ENCODE results near the gene CYP46A1. TPM values are rescaled to one million over a fixed set of nuclear protein-coding genes. Genes with fewer than 3 reads are reported as not detected.

The CYP46A1 gene
- total and polyA plus RNA-seq, 2 donors = 0.14 to 0.62 TPM

DNA sequence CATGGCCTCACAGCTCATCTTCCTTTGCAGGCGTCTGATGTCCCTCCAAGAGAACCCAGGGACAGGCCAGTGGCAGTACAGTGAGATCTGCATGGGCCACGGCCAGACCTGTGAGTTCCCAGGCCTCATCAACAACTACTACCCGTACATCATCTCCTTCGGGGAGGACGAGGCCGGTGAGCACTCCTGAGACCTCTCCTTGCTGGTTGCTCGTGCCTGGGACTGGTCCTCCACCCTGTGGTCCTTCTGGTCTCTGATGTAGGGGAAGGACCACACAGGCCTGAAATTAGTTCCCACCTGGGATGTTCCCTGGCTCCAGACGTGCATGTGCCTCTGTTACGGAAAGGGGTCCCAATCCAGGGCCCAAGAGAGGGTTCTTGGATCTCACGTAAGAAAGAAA, 21.3 kb upstream of the CYP46A1 start:
- DNase-seq (ENCODE audit: low read depth in 6 of 9, low spot score in 9 of 9) = no peak
- Histone ChIP-seq H3K9me3 (ENCODE audit: control insufficient read depth in 2 of 2, insufficient read depth in 1 of 2, low read length in 1 of 2) (no peaks in the 10 kb centered on the region), H3K4me1 (ENCODE audit: control insufficient read depth in 2 of 2, insufficient read depth in 2 of 2, low read length in 2 of 2) (no peaks in the 10 kb centered on the region), H3K27me3 (ENCODE audit: control insufficient read depth in 2 of 2, insufficient read depth in 1 of 2, low read length in 1 of 2) (peaks cover 26 to 70% of the 10 kb centered on the region in 2 donors), H3K36me3 (ENCODE audit: control insufficient read depth in 2 of 2, insufficient read depth in 2 of 2, low read length in 1 of 2) (no peaks in the 10 kb centered on the region), H3K4me3 (ENCODE audit: low read length in 2 of 2) (no peak overlapping the region), H3K27ac (ENCODE audit: low read depth in 1 of 2, low read length in 1 of 2) (no peak overlapping the region)
- 94% methylated on average over 10 of the region's 10 CpGs for WGBS

- H3K4me1 ChIP-seq (ENCODE audit: control insufficient read depth in 2 of 2, insufficient read depth in 2 of 2, low read length in 2 of 2) = no peaks in the 10 kb centered on the region
- peaks cover 24 to 63% of the 10 kb centered on the region in 2 donors for H3K27me3 ChIP-seq (ENCODE audit: control insufficient read depth in 2 of 2, insufficient read depth in 1 of 2, low read length in 1 of 2)
- no peaks in the 10 kb centered on the region for H3K36me3 ChIP-seq (ENCODE audit: control insufficient read depth in 2 of 2, insufficient read depth in 2 of 2, low read length in 1 of 2)
- no peak overlapping the region for H3K27ac ChIP-seq (ENCODE audit: low read depth in 1 of 2, low read length in 1 of 2)
- WGBS = 85% methylated on average over 12 of the region's 12 CpGs
- H3K4me3 ChIP-seq (ENCODE audit: low read length in 2 of 2) = no peak overlapping the region
- no peak for DNase-seq (ENCODE audit: low read depth in 6 of 9, low spot score in 9 of 9)
- no peaks in the 10 kb centered on the region for H3K9me3 ChIP-seq (ENCODE audit: control insufficient read depth in 2 of 2, insufficient read depth in 1 of 2, low read length in 1 of 2)
Measured at GRCh38 chr14:99663386-99664057, 20.6 kb upstream of the CYP46A1 start.

- no peaks in the 10 kb centered on the region for H3K4me1 ChIP-seq (ENCODE audit: control insufficient read depth in 2 of 2, insufficient read depth in 2 of 2, low read length in 2 of 2)
- no peak overlapping the region for H3K27ac ChIP-seq (ENCODE audit: low read depth in 1 of 2, low read length in 1 of 2)
- peaks cover 17 to 55% of the 10 kb centered on the region in 2 donors for H3K27me3 ChIP-seq (ENCODE audit: control insufficient read depth in 2 of 2, insufficient read depth in 1 of 2, low read length in 1 of 2)
- WGBS = 59% methylated on average over 8 of the region's 8 CpGs
- no peaks in the 10 kb centered on the region for H3K36me3 ChIP-seq (ENCODE audit: control insufficient read depth in 2 of 2, insufficient read depth in 2 of 2, low read length in 1 of 2)
- H3K4me3 ChIP-seq (ENCODE audit: low read length in 2 of 2) = no peak overlapping the region
- no peak for DNase-seq (ENCODE audit: low read depth in 6 of 9, low spot score in 9 of 9)
- no peaks in the 10 kb centered on the region for H3K9me3 ChIP-seq (ENCODE audit: control insufficient read depth in 2 of 2, insufficient read depth in 1 of 2, low read length in 1 of 2)
Measured at GRCh38 chr14:99664058-99664936, 19.8 kb upstream of the CYP46A1 start.

DNA sequence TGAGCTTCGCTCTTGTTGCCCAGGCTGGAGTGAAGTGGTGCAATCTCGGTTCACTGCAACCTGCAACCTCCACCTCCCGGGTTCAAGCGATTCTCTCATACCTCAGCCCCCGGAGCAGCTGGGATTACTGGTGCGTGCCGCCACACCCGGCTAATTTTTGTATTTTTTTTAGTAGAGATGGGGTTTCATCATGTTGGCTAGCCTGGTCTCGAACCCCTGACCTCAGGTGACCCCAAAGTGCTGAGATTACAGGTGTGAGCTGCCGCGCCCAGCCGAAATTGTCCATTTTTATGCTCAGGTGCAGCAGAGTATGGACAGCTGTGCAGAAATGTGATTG, 19.2 kb upstream of the CYP46A1 start:
- Histone ChIP-seq H3K36me3 (ENCODE audit: control insufficient read depth in 2 of 2, insufficient read depth in 2 of 2, low read length in 1 of 2) (no peaks in the 10 kb centered on the region), H3K9me3 (ENCODE audit: control insufficient read depth in 2 of 2, insufficient read depth in 1 of 2, low read length in 1 of 2) (no peaks in the 10 kb centered on the region), H3K4me3 (ENCODE audit: low read length in 2 of 2) (no peak overlapping the region), H3K27ac (ENCODE audit: low read depth in 1 of 2, low read length in 1 of 2) (no peak overlapping the region), H3K4me1 (ENCODE audit: control insufficient read depth in 2 of 2, insufficient read depth in 2 of 2, low read length in 2 of 2) (no peaks in the 10 kb centered on the region), H3K27me3 (ENCODE audit: control insufficient read depth in 2 of 2, insufficient read depth in 1 of 2, low read length in 1 of 2) (peaks cover 11 to 50% of the 10 kb centered on the region in 2 donors)
- WGBS = 83% methylated on average over 12 of the region's 12 CpGs
- DNase-seq (ENCODE audit: low read depth in 6 of 9, low spot score in 9 of 9) = no peak

GRCh38 chr14:99666533-99666932, 17.6 kb upstream of the CYP46A1 start:
- no peak for DNase-seq (ENCODE audit: low read depth in 6 of 9, low spot score in 9 of 9)
- WGBS = 76% methylated on average over 6 of the region's 6 CpGs

GRCh38 chr14:99667045-99667444, 17.1 kb upstream of the CYP46A1 start:
- no peak overlapping the region for H3K27ac ChIP-seq (ENCODE audit: low read depth in 1 of 2, low read length in 1 of 2)
- 63% methylated on average over 2 of the region's 2 CpGs for WGBS
- DNase-seq (ENCODE audit: low read depth in 6 of 9, low spot score in 9 of 9) = no peak
- H3K9me3 ChIP-seq (ENCODE audit: control insufficient read depth in 2 of 2, insufficient read depth in 1 of 2, low read length in 1 of 2) = no peaks in the 10 kb centered on the region
- no peaks in the 10 kb centered on the region for H3K4me1 ChIP-seq (ENCODE audit: control insufficient read depth in 2 of 2, insufficient read depth in 2 of 2, low read length in 2 of 2)
- no peak overlapping the region for H3K4me3 ChIP-seq (ENCODE audit: low read length in 2 of 2)
- H3K36me3 ChIP-seq (ENCODE audit: control insufficient read depth in 2 of 2, insufficient read depth in 2 of 2, low read length in 1 of 2) = no peaks in the 10 kb centered on the region
- H3K27me3 ChIP-seq (ENCODE audit: control insufficient read depth in 2 of 2, insufficient read depth in 1 of 2, low read length in 1 of 2) = peaks cover 0 to 33% of the 10 kb centered on the region in 2 donors

More at GRCh38 chr14:99666533-99666932, 17.6 kb upstream of the CYP46A1 start:
- Histone ChIP-seq H3K36me3 (ENCODE audit: control insufficient read depth in 2 of 2, insufficient read depth in 2 of 2, low read length in 1 of 2) (no peaks in the 10 kb centered on the region), H3K4me1 (ENCODE audit: control insufficient read depth in 2 of 2, insufficient read depth in 2 of 2, low read length in 2 of 2) (no peaks in the 10 kb centered on the region), H3K9me3 (ENCODE audit: control insufficient read depth in 2 of 2, insufficient read depth in 1 of 2, low read length in 1 of 2) (no peaks in the 10 kb centered on the region), H3K27ac (ENCODE audit: low read depth in 1 of 2, low read length in 1 of 2) (no peak overlapping the region), H3K4me3 (ENCODE audit: low read length in 2 of 2) (no peak overlapping the region), H3K27me3 (ENCODE audit: control insufficient read depth in 2 of 2, insufficient read depth in 1 of 2, low read length in 1 of 2) (peaks cover 0 to 36% of the 10 kb centered on the region in 2 donors)

- Histone ChIP-seq H3K27ac (ENCODE audit: low read depth in 1 of 2, low read length in 1 of 2) (no peak overlapping the region), H3K4me3 (ENCODE audit: low read length in 2 of 2) (no peak overlapping the region), H3K36me3 (ENCODE audit: control insufficient read depth in 2 of 2, insufficient read depth in 2 of 2, low read length in 1 of 2) (no peaks in the 10 kb centered on the region), H3K4me1 (ENCODE audit: control insufficient read depth in 2 of 2, insufficient read depth in 2 of 2, low read length in 2 of 2) (no peaks in the 10 kb centered on the region), H3K9me3 (ENCODE audit: control insufficient read depth in 2 of 2, insufficient read depth in 1 of 2, low read length in 1 of 2) (no peaks in the 10 kb centered on the region), H3K27me3 (ENCODE audit: control insufficient read depth in 2 of 2, insufficient read depth in 1 of 2, low read length in 1 of 2) (peaks cover 0 to 26% of the 10 kb centered on the region in 2 donors)
- WGBS = 80% methylated on average over 9 of the region's 9 CpGs
- DNase-seq (ENCODE audit: low read depth in 6 of 9, low spot score in 9 of 9) = no peak
Measured at GRCh38 chr14:99667821-99668220, 16.3 kb upstream of the CYP46A1 start.

DNA sequence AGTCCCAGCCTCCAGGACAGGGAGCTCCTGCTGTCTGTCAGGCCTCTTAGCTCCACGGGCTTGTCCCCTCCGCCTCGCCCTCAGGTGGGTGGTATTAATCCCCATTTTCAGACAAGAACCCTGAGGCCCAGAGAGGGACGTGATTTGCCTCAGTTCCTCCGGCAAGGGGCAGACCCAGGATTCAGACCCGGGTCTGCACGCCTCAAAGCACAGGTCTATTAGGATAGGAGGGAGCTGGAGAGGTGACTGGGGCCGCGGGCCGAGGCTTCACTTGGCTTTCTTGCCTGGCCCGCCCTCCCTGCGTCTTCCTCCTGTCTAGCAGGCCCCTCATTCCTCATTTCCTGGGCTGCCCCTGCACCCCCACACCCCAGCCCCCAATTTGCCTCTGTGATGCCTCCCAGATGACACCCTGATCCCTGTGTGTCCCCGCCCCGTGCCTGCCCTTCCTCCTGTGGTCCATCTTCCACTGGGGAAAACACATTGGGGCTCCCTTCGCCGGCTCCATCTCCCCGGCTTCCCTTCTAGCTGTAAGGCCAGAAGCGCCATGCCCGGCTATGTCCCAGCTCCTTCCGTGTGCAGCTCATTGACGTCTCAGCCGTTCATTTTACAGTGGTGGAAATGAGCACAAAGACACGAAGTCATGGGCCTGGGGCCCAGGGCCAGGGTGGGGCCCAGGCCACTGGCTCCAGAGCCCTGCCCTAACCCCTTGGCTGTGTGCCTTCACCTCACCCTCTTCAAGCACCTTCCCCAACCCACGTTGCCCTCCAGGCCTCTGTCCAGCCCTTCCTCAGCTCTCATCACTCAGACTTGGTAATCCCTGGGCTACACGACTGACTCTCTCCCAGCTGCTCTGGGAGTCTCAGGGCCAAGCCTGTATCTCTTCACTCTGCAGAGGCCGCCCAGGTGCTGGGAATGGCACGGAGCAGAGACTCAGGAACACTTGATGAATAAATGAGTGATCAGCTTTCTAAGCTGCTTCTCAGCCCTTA, 15.5 kb upstream of the CYP46A1 start:
- WGBS = 91% methylated on average over 27 of the region's 27 CpGs

More for the DNA sequence above, 15.5 kb upstream of the CYP46A1 start:
- Histone ChIP-seq H3K36me3 (ENCODE audit: control insufficient read depth in 2 of 2, insufficient read depth in 2 of 2, low read length in 1 of 2) (no peaks in the 10 kb centered on the region), H3K27ac (ENCODE audit: low read depth in 1 of 2, low read length in 1 of 2) (no peak overlapping the region), H3K9me3 (ENCODE audit: control insufficient read depth in 2 of 2, insufficient read depth in 1 of 2, low read length in 1 of 2) (no peaks in the 10 kb centered on the region), H3K4me3 (ENCODE audit: low read length in 2 of 2) (no peak overlapping the region), H3K27me3 (ENCODE audit: control insufficient read depth in 2 of 2, insufficient read depth in 1 of 2, low read length in 1 of 2) (peaks cover 0 to 21% of the 10 kb centered on the region in 2 donors), H3K4me1 (ENCODE audit: control insufficient read depth in 2 of 2, insufficient read depth in 2 of 2, low read length in 2 of 2) (no peaks in the 10 kb centered on the region)
- DNase-seq (ENCODE audit: low read depth in 6 of 9, low spot score in 9 of 9) = no peak

All from thymus (tissue), 11 donors.